A673 (cell line): ENCODE measurements around the gene RPS2.

Experiments used
- EZH2 ChIP-seq: fragments of 200-600 bp; sonication (generic); IDR thresholded peaks from 2 replicates; pipeline ENCODE4 v1.6.1; 2017; ENCODE audit warnings: borderline replicate concordance, low read depth, mild to moderate bottlenecking, mixed read lengths, antibody characterized with exemption, low read length; ENCODE audit not compliant: poor library complexity, severe bottlenecking
- TF ChIP-seq, protein P1 (sequence below): fragments of 300-800, 200-600 bp; sonication (generic); conservative IDR thresholded peaks from 2 replicates; pipeline ENCODE4 v1.5.1; 2017; ENCODE audit warnings: low read depth, mild to moderate bottlenecking, antibody characterized with exemption, low read length, moderate library complexity, mixed read lengths

DNA sequence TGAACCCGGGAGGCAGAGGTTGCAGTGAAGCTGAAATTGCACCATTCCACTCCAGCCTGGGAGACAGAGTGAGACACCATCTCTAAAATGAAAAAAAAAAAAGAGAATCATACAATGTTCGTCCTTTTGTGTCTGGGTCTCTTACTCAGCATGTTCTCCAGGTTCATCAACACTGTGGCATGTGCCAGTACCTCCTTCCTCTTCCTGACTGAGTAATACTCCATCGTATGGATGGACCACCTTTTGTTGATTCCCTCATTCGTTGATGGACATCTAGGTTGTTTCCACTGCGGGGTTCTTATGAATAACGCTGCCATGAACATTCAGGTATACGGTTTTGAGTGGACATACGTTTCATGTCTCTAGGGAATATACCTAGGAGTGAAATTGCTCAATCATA is 42.3 kb downstream of the RPS2 start:
- TF ChIP-seq EZH2: no peak
- TF ChIP-seq, protein P1, sequence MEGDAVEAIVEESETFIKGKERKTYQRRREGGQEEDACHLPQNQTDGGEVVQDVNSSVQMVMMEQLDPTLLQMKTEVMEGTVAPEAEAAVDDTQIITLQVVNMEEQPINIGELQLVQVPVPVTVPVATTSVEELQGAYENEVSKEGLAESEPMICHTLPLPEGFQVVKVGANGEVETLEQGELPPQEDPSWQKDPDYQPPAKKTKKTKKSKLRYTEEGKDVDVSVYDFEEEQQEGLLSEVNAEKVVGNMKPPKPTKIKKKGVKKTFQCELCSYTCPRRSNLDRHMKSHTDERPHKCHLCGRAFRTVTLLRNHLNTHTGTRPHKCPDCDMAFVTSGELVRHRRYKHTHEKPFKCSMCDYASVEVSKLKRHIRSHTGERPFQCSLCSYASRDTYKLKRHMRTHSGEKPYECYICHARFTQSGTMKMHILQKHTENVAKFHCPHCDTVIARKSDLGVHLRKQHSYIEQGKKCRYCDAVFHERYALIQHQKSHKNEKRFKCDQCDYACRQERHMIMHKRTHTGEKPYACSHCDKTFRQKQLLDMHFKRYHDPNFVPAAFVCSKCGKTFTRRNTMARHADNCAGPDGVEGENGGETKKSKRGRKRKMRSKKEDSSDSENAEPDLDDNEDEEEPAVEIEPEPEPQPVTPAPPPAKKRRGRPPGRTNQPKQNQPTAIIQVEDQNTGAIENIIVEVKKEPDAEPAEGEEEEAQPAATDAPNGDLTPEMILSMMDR: no peak
